Ectodermal cell (in vitro differentiated cells): Measurements from ENCODE around the gene HHATL.

ENCODE experiments used
- H3K27ac ChIP-seq: 2 replicates; pipeline ENCODE4 v1.7.0; 2013; ENCODE audit warnings: mild to moderate bottlenecking, low read depth, low read length; ENCODE audit not compliant: insufficient read depth, poor library complexity, severe bottlenecking
- H3K27me3 ChIP-seq: 2 replicates; pipeline ENCODE4 v1.7.0; 2013; ENCODE audit warnings: mild to moderate bottlenecking, low read length; ENCODE audit not compliant: insufficient read depth, control insufficient read depth, poor library complexity, severe bottlenecking
- H3K36me3 ChIP-seq: one replicate; pipeline ENCODE4 v1.7.0; 2013; ENCODE audit warnings: low read length; ENCODE audit not compliant: control insufficient read depth, insufficient read depth
- H3K4me1 ChIP-seq: one replicate; pipeline ENCODE4 v1.7.0; 2013; ENCODE audit warnings: low read length; ENCODE audit not compliant: control insufficient read depth, insufficient read depth
- H3K4me3 ChIP-seq: 2 replicates; pipeline ENCODE4 v1.7.0; 2013; ENCODE audit warnings: low read depth, low read length, control low read depth; ENCODE audit not compliant: insufficient read depth
- H3K9me3 ChIP-seq: 2 replicates; pipeline ENCODE4 v1.7.0; 2013; ENCODE audit warnings: mild to moderate bottlenecking, low read length, moderate library complexity; ENCODE audit not compliant: control insufficient read depth
- WGBS, 2 experiments: methylation state at CpG; one replicate each; pipeline ENCODE4 v1.1.7; 2013; ENCODE audit warnings: missing lambda C conversion rate in 2 of 2; 5-methylcytosine and 5-hydroxymethylcytosine counted together

Gene HHATL

DNA sequence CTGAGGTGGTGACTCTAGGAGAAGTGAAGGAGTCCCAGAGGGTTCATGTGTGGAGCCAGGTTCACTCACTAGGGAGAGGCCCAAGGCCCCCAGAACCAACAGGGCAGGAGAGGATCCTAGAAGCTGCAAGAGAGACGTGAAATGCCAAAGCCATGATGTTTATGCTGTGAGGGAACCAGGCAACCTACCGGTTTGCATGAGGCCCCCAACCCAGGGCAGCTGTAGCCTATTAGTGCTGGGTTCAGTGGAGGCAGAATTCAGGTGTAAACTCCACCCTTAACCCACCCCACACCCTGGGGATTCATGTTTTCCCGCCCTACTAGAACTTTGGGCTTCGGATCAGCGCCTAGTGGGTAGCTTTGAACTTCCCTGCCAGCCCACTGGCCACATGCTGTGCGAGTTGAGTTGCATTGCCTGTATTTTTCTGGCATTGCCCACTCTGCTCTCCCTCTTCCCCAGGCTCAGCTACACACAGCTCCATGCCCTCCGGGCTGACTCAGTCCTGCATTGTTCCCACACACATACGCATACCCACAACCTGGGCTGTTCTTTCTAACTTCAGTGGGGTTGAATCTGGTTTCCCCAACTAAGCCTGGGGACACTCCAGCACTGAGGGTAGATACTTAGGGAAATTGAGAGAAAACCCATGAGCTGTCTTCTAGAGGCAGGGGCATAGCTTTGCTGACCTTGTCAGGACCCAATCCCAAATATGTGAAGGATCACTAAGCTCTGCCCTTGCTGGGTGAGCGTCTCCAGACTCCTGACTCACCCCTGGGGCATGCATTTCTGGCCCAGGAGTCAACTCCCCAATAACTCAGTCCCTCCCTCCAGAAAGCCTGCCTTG is 51.1 kb downstream of the HHATL start:
- 61 to 64% methylated on average over 9 of the region's 9 CpGs for WGBS, 2 experiments
- Histone ChIP-seq H3K27me3 (no peaks in the 10 kb centered on the region), H3K4me3 (no peak overlapping the region), H3K4me1 (peaks cover 29% of the 10 kb centered on the region), H3K9me3 (no peaks in the 10 kb centered on the region), H3K27ac (no peak overlapping the region), H3K36me3 (peaks cover 14% of the 10 kb centered on the region)

DNA sequence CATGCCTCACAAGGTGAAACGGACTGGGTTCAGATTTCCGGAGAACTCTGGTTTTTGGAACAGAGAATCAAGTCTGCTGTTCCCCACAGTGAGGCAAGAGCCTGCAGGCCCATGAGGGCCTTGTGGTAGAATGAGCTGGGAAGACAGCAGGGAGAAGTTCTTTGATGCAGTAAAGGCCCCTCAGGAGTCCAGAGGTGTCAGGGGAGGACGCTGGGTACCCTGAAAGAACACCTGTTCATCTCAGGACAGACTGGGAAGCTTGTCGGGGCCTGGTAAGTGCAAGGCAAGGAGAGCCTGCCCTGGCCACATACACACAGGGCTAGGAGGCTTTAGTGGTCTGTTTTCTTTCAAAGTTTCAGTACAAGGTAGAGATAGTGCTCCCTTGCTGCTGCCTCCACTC is 52.8 kb downstream of the HHATL start:
- H3K9me3 ChIP-seq, result no peaks in the 10 kb centered on the region
- no peaks in the 10 kb centered on the region for H3K27me3 ChIP-seq
- no peak overlapping the region for H3K27ac ChIP-seq
- WGBS, 2 experiments, result 94% methylated on average over 4 of the region's 4 CpGs
- peaks cover 25% of the 10 kb centered on the region for H3K36me3 ChIP-seq
- H3K4me3 ChIP-seq, result no peak overlapping the region
- H3K4me1 ChIP-seq, result peaks cover 17% of the 10 kb centered on the region

DNA sequence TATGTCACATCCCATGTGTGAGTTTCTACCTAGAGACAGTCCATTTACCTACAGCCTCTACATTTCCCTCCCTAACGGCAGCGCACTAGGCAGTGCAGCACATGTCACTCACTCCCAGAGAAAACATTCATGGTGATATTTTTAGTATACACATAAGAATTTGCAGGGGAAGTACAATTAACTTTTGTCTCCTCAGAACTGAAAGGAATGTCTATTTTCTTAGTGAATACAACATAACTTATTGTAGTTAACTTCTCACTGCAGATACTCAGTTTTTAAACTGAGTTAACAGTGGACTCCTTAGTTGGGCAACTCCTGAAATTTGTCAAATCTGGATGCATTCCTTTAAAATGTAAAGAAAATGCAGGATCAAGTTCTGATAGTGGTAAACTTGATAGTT is 53.6 kb downstream of the HHATL start:
- peaks cover 17% of the 10 kb centered on the region for H3K4me1 ChIP-seq
- no peaks in the 10 kb centered on the region for H3K9me3 ChIP-seq
- no peak overlapping the region for H3K4me3 ChIP-seq
- 100% methylated on average over 2 of the region's 2 CpGs; no CpG with 5 or more reads in 1 of the 2 experiments for WGBS, 2 experiments
- H3K27ac ChIP-seq, result no peak overlapping the region
- no peaks in the 10 kb centered on the region for H3K27me3 ChIP-seq
- peaks cover 32% of the 10 kb centered on the region for H3K36me3 ChIP-seq

DNA sequence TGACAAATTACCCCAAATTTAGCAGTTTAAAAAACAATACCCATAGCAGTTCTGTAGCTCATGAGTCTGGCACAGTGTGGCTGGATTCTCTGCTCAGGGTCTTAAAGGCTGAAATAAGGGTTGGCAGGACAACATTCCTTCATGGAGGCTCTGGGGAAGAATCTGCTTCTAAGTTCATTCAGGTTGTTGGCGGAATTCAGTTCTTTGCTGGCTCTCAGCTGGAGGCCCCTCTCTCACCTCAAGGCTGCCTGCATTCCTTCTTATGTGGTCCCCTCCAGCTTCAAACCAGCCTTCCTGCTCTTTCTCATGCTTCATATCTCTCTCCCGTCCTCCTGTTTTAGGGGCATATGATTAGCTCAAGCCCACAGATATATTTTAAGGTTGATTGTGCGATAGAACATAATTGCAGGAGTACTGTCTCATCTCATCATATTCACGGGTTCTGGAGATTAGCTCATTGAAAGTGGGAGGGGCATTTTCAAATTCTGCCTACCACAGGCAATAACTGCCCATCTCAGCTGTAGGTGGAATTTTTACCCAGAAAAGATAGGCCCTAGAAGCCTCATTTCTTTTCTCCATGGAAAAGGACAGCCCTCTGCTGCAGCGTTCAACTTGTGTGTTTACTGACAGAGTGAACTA is 54.7 kb downstream of the HHATL start:
- H3K27me3 ChIP-seq, result no peaks in the 10 kb centered on the region
- 88 to 94% methylated on average over 4 to 5 of the region's 5 CpGs for WGBS, 2 experiments
- peaks cover 7% of the 10 kb centered on the region for H3K4me1 ChIP-seq
- peaks cover 43% of the 10 kb centered on the region for H3K36me3 ChIP-seq
- H3K9me3 ChIP-seq, result no peaks in the 10 kb centered on the region
- no peak overlapping the region for H3K4me3 ChIP-seq
- no peak overlapping the region for H3K27ac ChIP-seq
